ENCODE measurements around the gene GARIN5A. TPM values are rescaled to one million over a fixed set of nuclear protein-coding genes. Genes with fewer than 3 reads are reported as not detected.

GARIN5A gene
- not detected for total RNA-seq
- polyA plus RNA-seq: 1.3 TPM

- no peaks in the 10 kb centered on the region for H3K4me1 ChIP-seq (ENCODE audit: insufficient read depth)
- DNase-seq (ENCODE audit: extremely low spot score): peak; percentile 78
- 2% methylated on average over 58 of the region's 58 CpGs for WGBS
- peak within 1 kb of the TSS; percentile 14 for H3K27ac ChIP-seq (ENCODE audit: low read depth)
- H3K36me3 ChIP-seq (ENCODE audit: insufficient read depth): no peaks in the 10 kb centered on the region
- H3K4me3 ChIP-seq (ENCODE audit: low read depth, low read length): peak within 1 kb of the TSS; percentile 64
These were observed at the start of gene GARIN5A, which contains the start of gene EMC10 for GRCh38 chr19:50476224-50476906. TSS of gene GARIN5A (minus strand) at chr19:50476848. CDS start at chr19:50476388, 460 bp downstream. TSS of gene EMC10 (plus strand) at chr19:50476507. CDS start at chr19:50476545, 38 bp downstream.

- WGBS: 90% methylated on average over 10 of the region's 10 CpGs
- no peak for DNase-seq (ENCODE audit: extremely low spot score)
- H3K27ac ChIP-seq (ENCODE audit: low read depth): no peak overlapping the region
- no peak overlapping the region for H3K4me3 ChIP-seq (ENCODE audit: low read depth, low read length)
- no peaks in the 10 kb centered on the region for H3K36me3 ChIP-seq (ENCODE audit: insufficient read depth)
- no peaks in the 10 kb centered on the region for H3K4me1 ChIP-seq (ENCODE audit: insufficient read depth)
These were observed 46.2 kb upstream of the GARIN5A start for GRCh38 chr19:50522881-50523280.

DNA sequence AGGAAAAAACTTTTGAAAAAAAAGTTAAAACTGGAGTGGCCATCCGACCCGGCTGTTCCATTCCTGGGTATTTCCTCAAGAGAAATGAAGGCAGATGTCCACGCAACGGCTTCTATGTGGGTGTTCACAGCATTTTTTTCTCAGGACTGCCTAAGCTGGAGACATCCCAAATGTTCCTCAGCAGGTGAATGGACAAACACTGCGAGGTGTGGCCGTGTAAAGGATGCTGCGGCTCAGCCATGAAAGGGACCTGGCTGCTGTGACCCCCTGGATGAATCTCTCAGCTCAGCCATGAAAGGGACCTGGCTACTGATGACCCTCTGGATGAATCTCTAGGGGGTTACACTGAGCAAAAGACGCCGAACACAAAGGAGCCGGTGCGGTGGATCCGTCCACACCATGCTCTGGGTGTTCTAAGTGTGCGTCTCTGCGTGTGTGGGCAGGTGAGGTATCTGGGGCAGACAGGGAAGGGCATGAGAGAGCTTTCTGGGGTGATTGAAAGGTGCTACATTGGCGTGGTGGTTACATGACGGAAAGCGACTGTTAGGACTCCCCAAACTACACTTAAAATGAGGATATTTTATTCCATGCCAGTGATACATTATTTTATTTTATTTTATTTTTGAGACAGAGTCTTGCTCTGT is 44.3 kb upstream of the GARIN5A start:
- DNase-seq (ENCODE audit: extremely low spot score): no peak
- H3K36me3 ChIP-seq (ENCODE audit: insufficient read depth): peaks cover 1% of the 10 kb centered on the region
- H3K27ac ChIP-seq (ENCODE audit: low read depth): no peak overlapping the region
- H3K4me3 ChIP-seq (ENCODE audit: low read depth, low read length): no peak overlapping the region
- H3K4me1 ChIP-seq (ENCODE audit: insufficient read depth): no peaks in the 10 kb centered on the region
- WGBS: 89% methylated on average over 17 of the region's 17 CpGs

GRCh38 chr19:50519006-50519575 is 42.4 kb upstream of the GARIN5A start:
- H3K4me1 ChIP-seq (ENCODE audit: insufficient read depth): no peaks in the 10 kb centered on the region
- no peak for DNase-seq (ENCODE audit: extremely low spot score)
- H3K4me3 ChIP-seq (ENCODE audit: low read depth, low read length): no peak overlapping the region
- 97% methylated on average over 40 of the region's 40 CpGs for WGBS
- H3K27ac ChIP-seq (ENCODE audit: low read depth): no peak overlapping the region
- peaks cover 1% of the 10 kb centered on the region for H3K36me3 ChIP-seq (ENCODE audit: insufficient read depth)

- Histone ChIP-seq H3K36me3 (ENCODE audit: insufficient read depth) (peaks cover 1% of the 10 kb centered on the region), H3K4me1 (ENCODE audit: insufficient read depth) (no peaks in the 10 kb centered on the region), H3K4me3 (ENCODE audit: low read depth, low read length) (no peak overlapping the region), H3K27ac (ENCODE audit: low read depth) (no peak overlapping the region)
- 96% methylated on average over 87 of the region's 87 CpGs for WGBS
- no peak for DNase-seq (ENCODE audit: extremely low spot score)
These were observed 41.7 kb upstream of the GARIN5A start for GRCh38 chr19:50518091-50519005.

DNA sequence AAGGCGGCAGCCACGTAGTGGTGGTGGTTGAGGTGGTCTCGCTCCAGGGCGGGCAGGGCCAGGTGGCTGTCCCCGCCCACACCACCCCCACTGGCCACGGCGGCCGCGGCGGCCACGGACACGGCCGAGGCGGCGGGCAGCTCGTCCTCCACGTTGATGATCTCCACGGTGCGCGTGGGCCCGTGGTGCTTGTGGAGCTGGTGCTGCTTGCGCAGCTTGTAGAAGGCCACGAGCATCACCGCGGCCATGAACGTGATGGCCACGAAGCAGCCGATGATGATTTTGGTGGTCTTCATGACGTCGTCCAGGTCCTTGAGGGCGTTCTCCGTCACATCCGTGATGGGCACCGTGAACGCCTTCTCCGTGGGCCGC is 41.0 kb upstream of the GARIN5A start:
- Histone ChIP-seq H3K4me1 (ENCODE audit: insufficient read depth) (no peaks in the 10 kb centered on the region), H3K36me3 (ENCODE audit: insufficient read depth) (peaks cover 1% of the 10 kb centered on the region), H3K4me3 (ENCODE audit: low read depth, low read length) (no peak overlapping the region), H3K27ac (ENCODE audit: low read depth) (no peak overlapping the region)
- 97% methylated on average over 37 of the region's 37 CpGs for WGBS
- DNase-seq (ENCODE audit: extremely low spot score): no peak

GRCh38 chr19:50516964-50517703 is 40.5 kb upstream of the GARIN5A start:
- peaks cover 1% of the 10 kb centered on the region for H3K36me3 ChIP-seq (ENCODE audit: insufficient read depth)
- 73% methylated on average over 53 of the region's 53 CpGs for WGBS
- H3K4me1 ChIP-seq (ENCODE audit: insufficient read depth): no peaks in the 10 kb centered on the region
- H3K27ac ChIP-seq (ENCODE audit: low read depth): no peak overlapping the region
- no peak overlapping the region for H3K4me3 ChIP-seq (ENCODE audit: low read depth, low read length)
- DNase-seq (ENCODE audit: extremely low spot score): no peak

DNA sequence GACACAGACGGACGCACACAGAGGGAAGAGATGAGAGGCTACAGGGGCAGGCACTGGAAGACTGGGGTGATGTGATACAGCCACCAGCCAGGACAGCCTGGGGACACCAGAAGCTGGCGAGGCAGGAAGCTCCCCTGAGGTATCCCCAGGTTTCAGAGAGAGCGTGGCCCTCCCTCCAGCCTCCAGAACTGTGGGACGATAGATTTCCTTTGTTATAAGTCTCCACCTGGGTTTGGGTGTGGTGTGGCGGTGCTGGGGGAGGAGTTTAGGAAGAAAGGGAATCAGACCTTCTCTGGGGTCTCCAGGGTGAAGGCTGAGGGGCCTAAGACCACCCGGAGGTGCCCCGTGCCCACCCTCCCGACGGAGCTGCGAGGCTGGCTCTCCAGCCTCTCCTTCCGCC is 39.8 kb upstream of the GARIN5A start:
- 66% methylated on average over 12 of the region's 12 CpGs for WGBS
- DNase-seq (ENCODE audit: extremely low spot score): no peak
- H3K4me3 ChIP-seq (ENCODE audit: low read depth, low read length): no peak overlapping the region
- H3K4me1 ChIP-seq (ENCODE audit: insufficient read depth): no peaks in the 10 kb centered on the region
- peaks cover 1% of the 10 kb centered on the region for H3K36me3 ChIP-seq (ENCODE audit: insufficient read depth)
- no peak overlapping the region for H3K27ac ChIP-seq (ENCODE audit: low read depth)

DNA sequence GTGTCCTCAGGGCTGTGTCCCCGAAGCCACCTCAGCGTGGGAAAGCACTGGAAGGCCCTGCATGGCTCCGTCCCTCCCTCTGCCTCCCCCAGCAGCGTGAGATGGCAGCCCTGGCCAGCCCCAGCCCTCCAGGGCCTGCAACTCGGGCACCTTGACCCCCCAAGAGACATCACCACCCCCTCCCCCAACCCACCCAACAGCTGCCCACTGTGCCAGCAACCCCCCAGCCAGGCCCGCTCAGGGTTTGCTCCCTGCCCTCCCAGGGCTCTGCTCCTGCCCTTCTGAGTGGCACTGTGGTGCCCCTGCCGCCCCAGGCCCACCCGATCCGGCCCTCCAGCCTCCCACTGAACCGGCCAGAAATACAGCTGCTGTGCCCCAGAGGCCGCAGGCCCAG is 38.5 kb upstream of the GARIN5A start:
- WGBS: 74% methylated on average over 11 of the region's 11 CpGs
- no peak for DNase-seq (ENCODE audit: extremely low spot score)
- Histone ChIP-seq H3K36me3 (ENCODE audit: insufficient read depth) (peaks cover 1% of the 10 kb centered on the region), H3K4me3 (ENCODE audit: low read depth, low read length) (no peak overlapping the region), H3K4me1 (ENCODE audit: insufficient read depth) (peaks cover 2% of the 10 kb centered on the region), H3K27ac (ENCODE audit: low read depth) (no peak overlapping the region)

GRCh38 chr19:50514346-50515167 is 37.9 kb upstream of the GARIN5A start:
- 40% methylated on average over 38 of the region's 38 CpGs for WGBS
- H3K36me3 ChIP-seq (ENCODE audit: insufficient read depth): peaks cover 1% of the 10 kb centered on the region
- no peak for DNase-seq (ENCODE audit: extremely low spot score)
- no peak overlapping the region for H3K4me3 ChIP-seq (ENCODE audit: low read depth, low read length)
- no peak overlapping the region for H3K27ac ChIP-seq (ENCODE audit: low read depth)
- H3K4me1 ChIP-seq (ENCODE audit: insufficient read depth): peaks cover 3% of the 10 kb centered on the region

DNA sequence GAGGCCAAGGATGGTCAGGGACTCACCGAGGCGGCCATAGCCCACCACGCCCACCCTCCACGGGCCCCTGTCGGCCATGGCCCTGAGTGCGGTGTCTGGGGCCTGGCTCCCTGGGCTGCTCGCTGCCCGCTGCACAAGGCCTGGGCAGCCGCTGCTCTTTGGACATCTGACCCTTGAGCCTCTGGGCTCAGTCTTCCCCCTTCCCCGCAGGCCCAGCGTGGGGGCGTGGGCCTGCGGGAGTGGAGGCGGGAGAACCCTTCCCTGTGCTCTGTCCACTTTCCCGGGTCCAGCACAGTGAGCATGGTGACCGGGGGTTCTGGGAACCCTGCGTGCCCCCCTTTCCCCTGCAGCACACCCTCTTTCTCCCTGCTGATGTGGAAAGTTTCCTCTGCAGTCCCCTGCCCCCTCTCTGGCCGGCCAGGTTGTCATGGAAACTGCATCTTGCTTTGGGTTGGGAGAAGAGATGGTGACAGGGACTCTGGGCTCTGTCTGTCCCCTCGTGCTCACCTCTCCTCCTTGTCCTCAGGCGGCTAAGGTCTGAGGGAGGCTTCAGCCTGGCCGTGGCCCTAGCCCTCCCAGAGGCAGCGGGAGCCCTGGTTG is 37.2 kb upstream of the GARIN5A start, which contains the start of gene ASPDH:
Gene ASPDH (minus strand): TSS at position 168 of the 600 bp plus-strand sequence. CDS start 90 bp downstream, at position 78.
- peaks cover 3% of the 10 kb centered on the region for H3K4me1 ChIP-seq (ENCODE audit: insufficient read depth)
- 46% methylated on average over 22 of the region's 22 CpGs for WGBS
- no peak within 1 kb of the TSS for H3K27ac ChIP-seq (ENCODE audit: low read depth)

More for the DNA sequence above, 37.2 kb upstream of the GARIN5A start, which contains the start of gene ASPDH:
- no peak within 1 kb of the TSS for H3K4me3 ChIP-seq (ENCODE audit: low read depth, low read length)
- peaks cover 1% of the 10 kb centered on the region for H3K36me3 ChIP-seq (ENCODE audit: insufficient read depth)
- no peak for DNase-seq (ENCODE audit: extremely low spot score)
